Transverse colon (tissue), 4 donors: Measurements from ENCODE around the gene CPTP. TPM values are rescaled to one million over a fixed set of nuclear protein-coding genes. Genes with fewer than 3 reads are reported as not detected.

Experiments used
- DNase-seq: peaks from one replicate; pipeline ENCODE4 v3.0.0-alpha.2; 2019
- H3K27ac ChIP-seq, 4 donors: fragments of 200-600 bp; sonication (generic); 2 replicates each; pipeline ENCODE4 v1.5.1; 2016 to 2018; ENCODE audit warnings: inconsistent platforms in 4 of 4
- H3K27me3 ChIP-seq: fragments of 200-600 bp; sonication (generic); 2 replicates; pipeline ENCODE4 v1.5.1; 2017; ENCODE audit warnings: inconsistent platforms
- H3K36me3 ChIP-seq, 4 donors: fragments of 200-600 bp; sonication (generic); 2 replicates each; pipeline ENCODE4 v1.5.1; 2017 to 2019; ENCODE audit warnings: inconsistent platforms in 4 of 4
- H3K4me1 ChIP-seq, 4 donors: fragments of 200-600 bp; sonication (generic); 2 replicates each; pipeline ENCODE4 v1.5.1; 2017 to 2020; ENCODE audit warnings: inconsistent platforms in 4 of 4
- H3K4me3 ChIP-seq, 4 donors: fragments of 200-600 bp; sonication (generic); 1 replicate in 1 of 4; 2 replicates in 3 of 4; pipeline versions ENCODE4 v1.5.1 to v1.6.1; 2017 to 2019; ENCODE audit warnings: inconsistent platforms in 4 of 4
- H3K9me3 ChIP-seq, 2 donors: fragments of 200-600 bp; sonication (generic); 2 replicates each; pipeline ENCODE4 v1.5.1; 2017 to 2019; ENCODE audit warnings: inconsistent platforms in 2 of 2
- CTCF ChIP-seq, 5 experiments: fragments of 200-600 bp in 3 of 5; fragments of 450-650 bp in 2 of 5; sonication (generic) in 3 of 5; IDR thresholded peaks; 1 replicate in 2 of 5; 2 replicates in 3 of 5; pipeline ENCODE4 v1.5.1; 2016 to 2017; ENCODE audit warnings: antibody characterized with exemption in 5 of 5, inconsistent platforms in 3 of 5, mild to moderate bottlenecking in 2 of 5, moderate library complexity in 1 of 5
- EP300 ChIP-seq: sonication (generic); formaldehyde crosslinking; IDR thresholded peaks from one replicate; pipeline ENCODE4 v1.6.1; 2017; ENCODE audit warnings: antibody characterized with exemption, low read depth
- POLR2A ChIP-seq: fragments of 450-650 bp; IDR thresholded peaks from one replicate; pipeline ENCODE4 v1.6.1; 2016; ENCODE audit warnings: antibody characterized with exemption, mild to moderate bottlenecking, moderate library complexity
- POLR2AphosphoS5 ChIP-seq, 3 donors: sonication (generic); formaldehyde crosslinking; IDR thresholded peaks; one replicate each; pipeline ENCODE4 v1.6.1; 2016; ENCODE audit warnings: antibody characterized with exemption in 3 of 3
- WGBS, 2 donors: methylation state at CpG; one replicate each; pipeline ENCODE4 v1.1.5; 2018; ENCODE audit warnings: low coverage in 1 of 2; 5-methylcytosine and 5-hydroxymethylcytosine counted together
- in situ Hi-C, 4 donors: fragments of 200-750 bp; cut with MboI; loops; one replicate each; pipeline versions ENCODE4 v1.15.0 to v1.15.1; 2017; ENCODE audit warnings: low sequenced_read_pairs in 3 of 4, low pct_ligation_motif_present in 1 of 4, low pct_unique_long_range_greater_than_20kb in 1 of 4
- intact Hi-C: fragments of 100-400 bp; cut with DNase I; formaldehyde crosslinking; loops from one replicate; pipeline ENCODE4 v1.15.1; 2023; ENCODE audit warnings: low total_unique reads
- total RNA-seq, 4 donors: library from RNA; depleted of rRNA; stranded (reverse); fragments of >200 nt; gene quantifications; one replicate each; pipeline ENCODE4 v1.1.0, GENCODE V29; 2016

Gene CPTP
- total RNA-seq, 4 donors from 2014 or later, result 48.0 to 134 (median 77.7) TPM

- Histone ChIP-seq H3K27ac (no peak overlapping the region), H3K9me3 (no peaks in the 10 kb centered on the region), H3K4me1 (peaks cover 0 to 4% (median 3%) of the 10 kb centered on the region in 4 donors), H3K27me3 (no peaks in the 10 kb centered on the region), H3K4me3 (no peak overlapping the region), H3K36me3 (no peaks in the 10 kb centered on the region)
- TF ChIP-seq CTCF (IDR thresholded peaks at IDR 0.05), result no peak
- intact Hi-C loops, result no loop called here
- DNase-seq, result no peak
- 94% methylated on average over 44 of the region's 62 CpGs; no CpG with 5 or more reads in 1 of the 2 donors for WGBS, 2 donors
- in situ Hi-C loops, result no loop called here
Observed at GRCh38 chr1:1296070-1297061, 28.2 kb upstream of the CPTP start.

GRCh38 chr1:1297802-1298424, 26.7 kb upstream of the CPTP start:
- H3K9me3 ChIP-seq, result no peaks in the 10 kb centered on the region
- no peaks in the 10 kb centered on the region for H3K36me3 ChIP-seq
- WGBS, 2 donors, result 89% methylated on average over 24 of the region's 31 CpGs; no CpG with 5 or more reads in 1 of the 2 donors
- intact Hi-C loops, result no loop called here
- no peak for DNase-seq
- H3K27me3 ChIP-seq, result no peaks in the 10 kb centered on the region
- TF ChIP-seq CTCF (IDR thresholded peaks at IDR 0.05), result no peak
- TF ChIP-seq POLR2AphosphoS5 (IDR thresholded peaks at IDR 0.05), result no peak
- no peak for TF ChIP-seq POLR2A
- TF ChIP-seq EP300, result no peak
- no peak overlapping the region for H3K27ac ChIP-seq
- in situ Hi-C loops, result no loop called here
- H3K4me1 ChIP-seq, result no peaks in the 10 kb centered on the region
- H3K4me3 ChIP-seq, result no peak overlapping the region

GRCh38 chr1:1298861-1299685, 25.5 kb upstream of the CPTP start:
- no peak for DNase-seq
- WGBS, 2 donors, result 80% methylated on average over 18 of the region's 30 CpGs; no CpG with 5 or more reads in 1 of the 2 donors
- Histone ChIP-seq H3K27me3 (no peaks in the 10 kb centered on the region), H3K4me1 (peaks cover 3 to 11% (median 4%) of the 10 kb centered on the region in 4 donors), H3K4me3 (no peak overlapping the region), H3K9me3 (no peaks in the 10 kb centered on the region), H3K36me3 (no peaks in the 10 kb centered on the region), H3K27ac (no peak overlapping the region)
- TF ChIP-seq EP300, result no peak
- TF ChIP-seq POLR2AphosphoS5 (IDR thresholded peaks at IDR 0.05), result no peak
- TF ChIP-seq CTCF (IDR thresholded peaks at IDR 0.05), result no peak
- TF ChIP-seq POLR2A, result no peak
- in situ Hi-C loops (no loop called here), intact Hi-C loops (no loop called here)
